Stimulated activated CD8-positive, alpha-beta memory T cell treated with anti-CD3 and anti-CD28 coated beads, Interleukin-15, amount 100 ng/mL, for 24 hours (primary cell): ENCODE results near the gene TK1.
"Not testable (repeated sequence)": the region's sequence is repeated elsewhere in the genome, so short reads cannot be mapped to it uniquely, and the experiment has no call there.

ENCODE experiments used
- DNase-seq: peaks from one replicate; pipeline ENCODE4 v3.0.0-alpha.2; 2020; ENCODE audit warnings: low read depth

The TK1 gene

GRCh38 chr17:78176548-78177025 lies 10.3 kb downstream of the TK1 start:
- peak; percentile 53 for DNase-seq

- no peak for DNase-seq
These were observed 11.2 kb downstream of the TK1 start for GRCh38 chr17:78175643-78175981.

- no peak for DNase-seq
These were observed 11.8 kb downstream of the TK1 start for GRCh38 chr17:78174870-78175642.

GRCh38 chr17:78174346-78174869 lies 12.4 kb downstream of the TK1 start:
- DNase-seq = no peak

GRCh38 chr17:78173097-78173715 lies 13.6 kb downstream of the TK1 start:
- DNase-seq = no peak

GRCh38 chr17:78172249-78173051 lies 14.4 kb downstream of the TK1 start:
- DNase-seq = no peak

GRCh38 chr17:78171591-78172248 lies 15.1 kb downstream of the TK1 start:
- DNase-seq = not testable (repeated sequence)

GRCh38 chr17:78170692-78171590 lies 15.9 kb downstream of the TK1 start:
- no peak for DNase-seq

GRCh38 chr17:78168903-78169793 lies 17.7 kb downstream of the TK1 start:
- no peak for DNase-seq

- DNase-seq = peak; percentile 75
These were observed 18.5 kb downstream of the TK1 start, which contains the start of gene SYNGR2 for GRCh38 chr17:78168242-78168902. Gene SYNGR2, plus strand, starts transcription at chr17:78168581. Its CDS starts 36 bp downstream, at chr17:78168617.

- no peak for DNase-seq
These were observed 20.4 kb downstream of the TK1 start for GRCh38 chr17:78166416-78166815.

GRCh38 chr17:78164748-78165607 lies 21.9 kb downstream of the TK1 start:
- no peak for DNase-seq

- DNase-seq = no peak
These were observed 22.7 kb downstream of the TK1 start for GRCh38 chr17:78163881-78164747.

- DNase-seq = no peak
These were observed 27.2 kb downstream of the TK1 start for GRCh38 chr17:78159575-78160158.

GRCh38 chr17:78154903-78155811 lies 31.7 kb downstream of the TK1 start:
- DNase-seq = no peak

GRCh38 chr17:78151514-78152008 lies 35.3 kb downstream of the TK1 start:
- DNase-seq = no peak
